EL (cell line): ENCODE results near the gene EIF3I.
"Not testable (repeated sequence)": the region's sequence is repeated elsewhere in the genome, so short reads cannot be mapped to it uniquely, and the experiment has no call there.

Source experiments
- DNase-seq: peaks from one replicate; pipeline ENCODE4 v3.0.0-alpha.2; 2016

The EIF3I gene

GRCh38 chr1:32232558-32233304 is 10.5 kb downstream of the EIF3I start:
- DNase-seq: no peak

- DNase-seq: no peak
Observed at GRCh38 chr1:32234792-32235191, 12.6 kb downstream of the EIF3I start.

GRCh38 chr1:32239337-32239736 is 17.1 kb downstream of the EIF3I start:
- no peak for DNase-seq

- no peak for DNase-seq
Observed at GRCh38 chr1:32239790-32240139, 17.6 kb downstream of the EIF3I start.

- peak; percentile 78 for DNase-seq
Observed at GRCh38 chr1:32240140-32240951, 18.1 kb downstream of the EIF3I start.

- DNase-seq: peak; percentile 64
Observed at GRCh38 chr1:32241001-32241763, 19.0 kb downstream of the EIF3I start.

- DNase-seq: peak; percentile 40
Observed at GRCh38 chr1:32242341-32242851, 20.2 kb downstream of the EIF3I start.

GRCh38 chr1:32246888-32247273 is 24.7 kb downstream of the EIF3I start, which contains the start of gene FAM167B:
FAM167B (plus strand) TSS chr1:32247222; CDS start chr1:32247422, 200 bp downstream.
- DNase-seq: peak; percentile 89

- no peak for DNase-seq
Observed at GRCh38 chr1:32247452-32247851, 25.2 kb downstream of the EIF3I start.

GRCh38 chr1:32247983-32248889 is 26.0 kb downstream of the EIF3I start:
- peak; percentile 65 for DNase-seq

- DNase-seq: no peak
Observed at GRCh38 chr1:32249831-32250525, 27.8 kb downstream of the EIF3I start.

- no peak for DNase-seq
Observed at GRCh38 chr1:32250893-32251716, 28.9 kb downstream of the EIF3I start, which contains the start of gene LCK. LCK (plus strand) TSS chr1:32251265; CDS start chr1:32274330, 23,065 bp downstream.

- no peak for DNase-seq
Observed at GRCh38 chr1:32255072-32256071, 33.2 kb downstream of the EIF3I start.

- no peak for DNase-seq
Observed at GRCh38 chr1:32256473-32257226, 34.4 kb downstream of the EIF3I start.

- DNase-seq: no peak
Observed at GRCh38 chr1:32257227-32257508, 35.0 kb downstream of the EIF3I start.

- DNase-seq: not testable (repeated sequence)
Observed at GRCh38 chr1:32263236-32263593, 41.0 kb downstream of the EIF3I start.

GRCh38 chr1:32263744-32264143 is 41.5 kb downstream of the EIF3I start:
- DNase-seq: no peak

GRCh38 chr1:32265846-32266245 is 43.6 kb downstream of the EIF3I start:
- DNase-seq: no peak
